ENCODE results near the gene SGCG. TPM values are rescaled to one million over a fixed set of nuclear protein-coding genes. Genes with fewer than 3 reads are reported as not detected.

Gene SGCG
- 0.19 and 0.56 TPM in 2 replicates for total RNA-seq

DNA sequence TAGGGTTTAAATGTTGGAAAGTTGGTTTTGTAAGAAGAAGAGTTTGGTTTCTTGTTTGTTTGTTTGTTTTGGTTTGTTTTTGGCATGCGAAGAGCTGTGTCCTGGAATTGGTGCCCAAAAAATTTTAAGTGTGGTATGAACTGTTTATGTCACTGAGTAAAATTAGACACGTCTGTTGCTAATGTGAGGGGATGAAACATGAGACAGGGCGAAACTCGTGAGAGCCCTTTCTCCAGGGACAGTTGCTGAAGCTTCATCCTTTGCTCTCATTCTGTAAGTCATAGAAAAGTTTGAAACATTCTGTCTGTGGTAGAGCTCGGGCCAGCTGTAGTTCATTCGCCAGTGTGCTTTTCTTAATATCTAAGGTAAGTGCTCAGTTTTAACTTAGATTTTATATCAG, at the start of gene SGCG:
TSS of gene SGCG (plus strand) at position 269 of the 400 bp plus-strand sequence. CDS start 22,716 bp downstream, outside the sequence.

Measured in regular cardiac myocyte (primary cell).